GM19452 (cell line): ENCODE measurements around the gene SET.

Experiments
- ATAC-seq: cut with Tn5 transposase; IDR thresholded peaks from one replicate; pipeline ENCODE4 v1.9.1; 2021; ENCODE audit not compliant: unreplicated experiment

SET gene

DNA sequence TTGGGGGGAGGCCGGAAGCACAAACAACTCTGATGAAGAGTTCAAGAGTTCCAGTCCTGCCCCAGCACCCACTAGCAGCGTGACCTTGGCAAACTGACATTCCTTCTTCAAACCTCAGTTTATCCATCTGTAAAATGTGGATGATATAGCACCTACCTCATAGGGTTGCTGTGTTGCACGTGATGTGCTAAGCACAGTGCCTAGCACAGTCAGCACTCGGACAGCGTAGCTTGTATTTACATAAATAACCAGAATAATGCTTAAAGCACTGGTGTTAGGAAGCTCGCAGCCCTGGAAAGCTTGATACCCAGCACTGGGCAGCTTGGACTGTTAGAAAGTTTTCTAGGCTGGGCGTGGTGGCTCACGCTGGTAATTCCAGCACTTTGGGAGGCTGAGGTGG, 18.4 kb downstream of the SET start:
- ATAC-seq = no peak

- ATAC-seq = no peak
Measured at GRCh38 chr9:128712451-128713410, 23.7 kb downstream of the SET start.

DNA sequence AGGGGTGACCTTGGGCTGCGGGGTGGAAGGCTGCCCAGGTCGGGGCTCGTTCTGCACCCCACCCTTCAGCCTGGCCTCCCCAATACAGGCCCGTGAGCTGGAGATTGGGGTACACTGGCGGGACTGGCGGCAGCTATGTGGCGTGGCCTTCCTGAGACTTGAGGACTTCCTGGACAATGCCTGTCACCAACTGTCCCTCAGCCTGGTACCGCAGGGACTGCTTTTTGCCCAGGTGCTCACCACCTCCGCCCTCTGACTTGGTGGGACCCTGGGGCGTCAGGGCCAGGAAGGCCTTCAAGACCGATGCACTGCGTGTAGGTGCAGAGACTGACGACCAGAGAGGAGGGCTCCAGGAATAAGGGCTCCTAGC, 24.4 kb downstream of the SET start:
- ATAC-seq = no peak

- ATAC-seq = no peak
Measured at GRCh38 chr9:128713941-128714573, 25.0 kb downstream of the SET start.

- no peak for ATAC-seq
Measured at GRCh38 chr9:128714586-128715435, 25.8 kb downstream of the SET start.

DNA sequence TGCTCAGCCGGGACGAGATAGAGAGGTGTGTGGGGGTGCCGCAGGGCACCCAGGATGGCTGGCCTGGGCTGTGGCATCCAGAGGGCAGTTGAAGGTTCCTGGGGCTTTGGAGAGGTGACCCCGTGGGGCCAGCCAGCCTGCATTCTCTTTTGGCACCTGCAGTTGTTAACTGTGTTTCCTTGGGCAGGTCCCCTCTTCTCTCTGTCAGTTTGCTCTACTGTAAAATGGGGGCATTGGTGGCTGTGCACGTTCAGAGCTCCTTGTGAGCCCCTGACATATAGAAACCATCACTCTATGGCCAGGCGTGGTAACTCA, 26.4 kb downstream of the SET start:
- ATAC-seq = no peak

- ATAC-seq = no peak
Measured at GRCh38 chr9:128716581-128717254, 27.7 kb downstream of the SET start.

- ATAC-seq = no peak
Measured at GRCh38 chr9:128718047-128718446, 29.0 kb downstream of the SET start.

GRCh38 chr9:128718475-128718874, 29.5 kb downstream of the SET start:
- no peak for ATAC-seq

DNA sequence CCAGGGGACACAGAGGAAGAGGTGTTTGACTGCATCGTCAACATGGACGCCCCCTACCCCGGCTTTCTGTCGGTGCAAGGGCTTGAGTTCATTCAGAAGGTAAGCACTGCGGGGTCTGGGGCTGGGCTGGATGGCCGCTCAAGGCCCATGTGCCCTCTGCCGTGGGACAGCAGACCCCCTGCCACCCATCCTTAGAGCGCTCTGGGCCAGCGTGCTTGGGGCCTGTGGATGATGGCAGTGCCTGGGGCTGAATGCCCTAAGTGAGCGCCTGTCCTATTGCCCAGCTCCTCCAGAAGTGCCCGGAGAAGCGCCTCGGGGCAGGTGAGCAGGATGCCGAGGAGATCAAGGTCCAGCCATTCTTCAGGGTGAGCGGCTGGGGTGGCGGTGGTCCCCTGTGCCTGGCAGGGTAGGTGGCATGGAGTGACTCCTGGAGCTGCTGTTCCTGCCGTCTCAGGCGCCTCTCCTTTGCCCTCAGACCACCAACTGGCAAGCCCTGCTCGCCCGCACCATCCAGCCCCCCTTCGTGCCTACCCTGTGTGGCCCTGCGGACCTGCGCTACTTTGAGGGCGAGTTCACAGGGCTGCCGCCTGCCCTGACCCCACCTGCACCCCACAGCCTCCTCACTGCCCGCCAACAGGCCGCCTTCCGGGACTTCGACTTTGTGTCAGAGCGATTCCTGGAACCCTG, 31.0 kb downstream of the SET start:
- ATAC-seq = no peak

DNA sequence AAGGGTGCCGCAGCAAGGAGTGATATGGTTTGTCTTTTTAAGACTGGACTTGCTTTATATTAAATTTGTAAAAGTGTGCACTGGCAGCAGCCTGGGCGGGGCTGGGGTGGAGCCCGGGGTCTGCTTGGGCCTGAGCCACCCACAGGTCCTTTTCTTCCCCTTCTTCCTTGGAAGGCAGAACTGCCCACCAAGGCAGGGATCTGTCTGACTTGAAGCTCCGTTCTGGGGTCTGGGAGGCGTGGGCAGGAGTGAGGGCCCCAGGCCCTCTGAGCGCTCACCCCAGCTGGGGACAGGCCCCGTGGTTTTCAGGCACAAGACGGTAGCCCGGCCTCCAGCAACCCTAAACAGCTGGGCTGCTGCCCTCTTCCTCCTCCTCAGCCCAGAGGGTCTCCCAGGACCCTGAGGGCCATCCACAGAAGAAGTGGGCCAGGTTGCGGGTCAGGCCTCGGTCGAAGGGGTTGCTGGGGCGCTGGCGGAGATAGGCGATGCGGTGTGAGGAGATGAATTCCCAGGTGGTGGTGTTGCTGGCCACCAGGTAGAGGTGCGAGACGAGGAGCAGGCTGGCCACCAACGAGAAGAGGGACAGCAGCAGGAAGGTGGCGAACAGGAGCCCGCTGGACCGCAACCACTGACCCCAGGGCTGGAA, 31.9 kb downstream of the SET start:
- no peak for ATAC-seq

- ATAC-seq = no peak
Measured at GRCh38 chr9:128721487-128722010, 32.5 kb downstream of the SET start.

GRCh38 chr9:128722380-128723351, 33.6 kb downstream of the SET start:
- no peak for ATAC-seq

GRCh38 chr9:128723352-128723865, 34.4 kb downstream of the SET start:
- ATAC-seq = no peak

GRCh38 chr9:128723866-128724743, 35.1 kb downstream of the SET start, which contains the start of gene ZDHHC12:
Gene ZDHHC12, minus strand, starts transcription at chr9:128724127. Its CDS starts 34 bp downstream, at chr9:128724093.
- ATAC-seq = peak; percentile 91

DNA sequence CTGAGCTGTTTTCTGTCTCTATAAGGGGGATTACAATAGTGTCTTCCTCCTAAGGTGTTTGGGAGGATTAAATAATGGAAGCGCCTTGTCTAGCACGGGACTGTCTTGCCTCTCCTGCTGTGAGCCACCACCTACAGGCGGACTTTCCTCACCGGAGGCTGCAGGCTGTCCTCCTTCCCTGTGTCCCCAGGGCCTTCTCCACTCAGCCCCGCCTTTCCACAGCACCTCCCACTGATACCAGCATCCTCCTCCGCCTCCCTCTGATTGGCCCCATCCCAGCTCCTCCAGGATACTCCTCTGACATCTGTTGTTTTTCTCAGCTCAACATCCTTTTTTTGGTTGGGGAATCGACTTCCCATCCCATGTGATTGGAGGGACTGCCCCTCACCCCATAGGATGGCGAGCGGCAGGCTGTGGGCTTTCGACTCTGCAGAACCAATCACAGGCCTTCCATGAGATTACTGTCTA, 35.8 kb downstream of the SET start:
- no peak for ATAC-seq

- no peak for ATAC-seq
Measured at GRCh38 chr9:128727640-128728248, 38.7 kb downstream of the SET start.
